AG04450 (cell line): ENCODE results near the gene C1GALT1. TPM values are rescaled to one million over a fixed set of nuclear protein-coding genes. Genes with fewer than 3 reads are reported as not detected.
"Not testable (repeated sequence)": the region's sequence is repeated elsewhere in the genome, so short reads cannot be mapped to it uniquely, and the experiment has no call there.

Source experiments
- CTCF ChIA-PET: fragments of 300-600, 350-600 bp; formaldehyde crosslinking; extraction: SDS; loops from one replicate; lab custom pipeline; 2022; ENCODE audit warnings: antibody characterized with exemption, inconsistent platforms; lab: Charles Lee
- POLR2A ChIA-PET: fragments of 350-600 bp; formaldehyde crosslinking; extraction: SDS; loops from one replicate; lab custom pipeline; 2021; ENCODE audit warnings: antibody characterized with exemption, inconsistent platforms; lab: Yijun Ruan, JAX
- DNase-seq: peaks from one replicate; pipeline ENCODE4 v3.0.0-alpha.2; 2011; ENCODE audit warnings: low read depth, low spot score
- H3K27ac ChIP-seq: one replicate; pipeline ENCODE4 v1.5.1; 2012; ENCODE audit warnings: low read depth, low read length, control low read depth
- H3K27me3 ChIP-seq: one replicate; pipeline ENCODE4 v1.6.0; 2012; ENCODE audit warnings: low read length; ENCODE audit not compliant: control insufficient read depth, insufficient read depth
- H3K4me3 ChIP-seq: 2 replicates; pipeline ENCODE4 v1.5.1; 2011; ENCODE audit warnings: mild to moderate bottlenecking, low read depth, low read length, control low read depth
- H3K9me3 ChIP-seq: 2 replicates; pipeline ENCODE4 v1.5.1; 2012; ENCODE audit warnings: low read length; ENCODE audit not compliant: control insufficient read depth, insufficient read depth
- polyA plus RNA-seq: library from polyadenylated mRNA; depleted of rRNA; stranded (reverse); fragments of >200 nt; gene quantifications from 2 replicates; pipeline ENCODE4 v1.2.3, GENCODE V29; 2011
- TF ChIP-seq, protein P1 (sequence below): IDR thresholded peaks from 2 replicates; pipeline ENCODE4 v1.5.1; 2011; ENCODE audit warnings: low read depth, low read length, control low read depth, inconsistent platforms

The C1GALT1 gene
- polyA plus RNA-seq, 1 experiment = 24.0 TPM

DNA sequence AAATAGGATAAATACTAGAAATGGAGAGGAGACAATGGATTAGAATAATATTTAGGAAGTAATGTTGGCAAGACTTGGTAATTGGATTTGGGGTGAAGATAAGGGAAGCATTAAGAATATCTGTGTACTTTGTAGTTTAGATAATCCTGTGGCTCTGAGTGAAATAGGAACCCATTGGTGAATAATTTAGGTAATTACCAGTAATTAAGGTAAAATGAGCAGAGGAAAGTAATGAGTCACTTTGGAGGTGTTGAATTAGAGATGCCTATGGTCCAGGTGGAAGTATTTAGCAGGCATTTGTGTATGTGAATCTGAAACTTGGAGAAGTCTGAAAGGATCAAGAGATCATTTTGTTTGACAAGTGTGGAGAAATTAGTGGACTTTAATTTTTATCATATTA is 5.7 kb downstream of the C1GALT1 start:
- TF ChIP-seq, protein P1, sequence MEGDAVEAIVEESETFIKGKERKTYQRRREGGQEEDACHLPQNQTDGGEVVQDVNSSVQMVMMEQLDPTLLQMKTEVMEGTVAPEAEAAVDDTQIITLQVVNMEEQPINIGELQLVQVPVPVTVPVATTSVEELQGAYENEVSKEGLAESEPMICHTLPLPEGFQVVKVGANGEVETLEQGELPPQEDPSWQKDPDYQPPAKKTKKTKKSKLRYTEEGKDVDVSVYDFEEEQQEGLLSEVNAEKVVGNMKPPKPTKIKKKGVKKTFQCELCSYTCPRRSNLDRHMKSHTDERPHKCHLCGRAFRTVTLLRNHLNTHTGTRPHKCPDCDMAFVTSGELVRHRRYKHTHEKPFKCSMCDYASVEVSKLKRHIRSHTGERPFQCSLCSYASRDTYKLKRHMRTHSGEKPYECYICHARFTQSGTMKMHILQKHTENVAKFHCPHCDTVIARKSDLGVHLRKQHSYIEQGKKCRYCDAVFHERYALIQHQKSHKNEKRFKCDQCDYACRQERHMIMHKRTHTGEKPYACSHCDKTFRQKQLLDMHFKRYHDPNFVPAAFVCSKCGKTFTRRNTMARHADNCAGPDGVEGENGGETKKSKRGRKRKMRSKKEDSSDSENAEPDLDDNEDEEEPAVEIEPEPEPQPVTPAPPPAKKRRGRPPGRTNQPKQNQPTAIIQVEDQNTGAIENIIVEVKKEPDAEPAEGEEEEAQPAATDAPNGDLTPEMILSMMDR = no peak
- POLR2A ChIA-PET = no interaction called here
- H3K9me3 ChIP-seq = no peaks in the 10 kb centered on the region
- H3K4me3 ChIP-seq = no peak overlapping the region
- no peak for DNase-seq
- H3K27me3 ChIP-seq = no peaks in the 10 kb centered on the region
- no peak overlapping the region for H3K27ac ChIP-seq
- CTCF ChIA-PET = no interaction called here

DNA sequence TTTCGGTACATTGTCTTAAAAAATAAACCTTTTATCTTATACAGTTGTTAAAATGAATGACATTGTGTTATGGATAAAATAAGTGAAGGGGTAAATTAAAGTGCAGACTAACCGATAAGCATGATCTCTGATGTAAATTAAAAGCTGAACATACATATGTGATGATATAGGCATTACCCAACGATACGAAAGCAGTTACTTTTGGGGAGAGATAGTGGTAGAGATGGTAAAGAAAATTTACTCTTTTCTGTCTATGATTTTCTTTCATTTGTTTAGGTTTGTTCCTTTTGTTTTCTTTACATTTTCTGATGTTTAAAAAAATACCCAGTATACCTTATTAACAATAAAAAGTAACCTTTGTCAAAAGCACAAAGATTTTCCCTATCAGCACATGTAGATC is 6.4 kb downstream of the C1GALT1 start:
- CTCF ChIA-PET = no interaction called here
- TF ChIP-seq, protein P1 = no peak
- no peaks in the 10 kb centered on the region for H3K27me3 ChIP-seq
- H3K4me3 ChIP-seq = no peak overlapping the region
- no peak overlapping the region for H3K27ac ChIP-seq
- POLR2A ChIA-PET = no interaction called here
- DNase-seq = no peak
- no peaks in the 10 kb centered on the region for H3K9me3 ChIP-seq

DNA sequence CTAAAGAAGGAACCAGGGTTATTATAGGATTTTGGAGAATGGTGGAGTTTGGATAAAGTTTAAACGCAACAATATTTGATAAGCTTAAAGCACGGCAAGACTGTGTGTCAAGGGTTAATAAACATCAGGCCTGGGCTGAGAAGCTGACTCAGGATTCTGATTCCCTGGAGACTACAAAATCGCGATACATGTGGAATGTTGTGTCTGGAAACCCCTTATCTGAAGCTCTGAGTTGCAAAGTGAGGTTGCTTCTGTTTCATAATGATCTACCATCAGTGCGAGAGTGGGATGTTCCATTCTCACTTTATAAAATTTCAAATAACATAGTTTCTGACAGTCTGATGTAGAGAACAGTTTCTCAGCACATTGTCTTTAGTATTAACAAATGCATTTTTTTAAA is 7.8 kb downstream of the C1GALT1 start:
- no peak for DNase-seq
- TF ChIP-seq, protein P1 = no peak
- no peaks in the 10 kb centered on the region for H3K27me3 ChIP-seq
- no peak overlapping the region for H3K27ac ChIP-seq
- CTCF ChIA-PET = interaction anchor here (1.7 kb wide), 1 partner anchor 8 kb away, joined by 4 read pairs; no protein-coding TSS in a partner anchor
- H3K4me3 ChIP-seq = no peak overlapping the region
- POLR2A ChIA-PET = no interaction called here
- H3K9me3 ChIP-seq = no peaks in the 10 kb centered on the region

DNA sequence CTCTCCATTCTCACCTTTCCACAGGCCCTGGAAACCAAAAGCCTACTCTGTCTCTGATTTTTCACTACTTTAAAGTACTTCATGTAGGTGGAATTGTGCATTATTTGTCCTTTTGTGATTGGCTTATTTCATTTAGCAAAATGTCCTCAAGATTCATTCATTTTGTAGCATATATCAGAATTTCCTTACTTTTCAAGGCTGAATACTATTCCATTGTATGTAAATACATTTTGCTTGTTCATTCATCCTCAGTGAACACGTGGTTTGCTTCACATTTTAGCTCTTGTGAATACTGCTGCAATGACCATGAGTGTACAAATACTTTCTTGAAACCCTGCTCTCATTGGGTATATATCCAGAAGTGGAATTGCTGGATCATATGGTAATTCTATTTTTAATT is 8.8 kb downstream of the C1GALT1 start:
- CTCF ChIA-PET = interaction anchor here (1.7 kb wide), 1 partner anchor 9 kb away, joined by 4 read pairs; no protein-coding TSS in a partner anchor
- POLR2A ChIA-PET = no interaction called here
- Histone ChIP-seq H3K27me3 (no peaks in the 10 kb centered on the region), H3K9me3 (no peaks in the 10 kb centered on the region), H3K4me3 (no peak overlapping the region), H3K27ac (no peak overlapping the region)
- DNase-seq = no peak
- TF ChIP-seq, protein P1 = no peak

DNA sequence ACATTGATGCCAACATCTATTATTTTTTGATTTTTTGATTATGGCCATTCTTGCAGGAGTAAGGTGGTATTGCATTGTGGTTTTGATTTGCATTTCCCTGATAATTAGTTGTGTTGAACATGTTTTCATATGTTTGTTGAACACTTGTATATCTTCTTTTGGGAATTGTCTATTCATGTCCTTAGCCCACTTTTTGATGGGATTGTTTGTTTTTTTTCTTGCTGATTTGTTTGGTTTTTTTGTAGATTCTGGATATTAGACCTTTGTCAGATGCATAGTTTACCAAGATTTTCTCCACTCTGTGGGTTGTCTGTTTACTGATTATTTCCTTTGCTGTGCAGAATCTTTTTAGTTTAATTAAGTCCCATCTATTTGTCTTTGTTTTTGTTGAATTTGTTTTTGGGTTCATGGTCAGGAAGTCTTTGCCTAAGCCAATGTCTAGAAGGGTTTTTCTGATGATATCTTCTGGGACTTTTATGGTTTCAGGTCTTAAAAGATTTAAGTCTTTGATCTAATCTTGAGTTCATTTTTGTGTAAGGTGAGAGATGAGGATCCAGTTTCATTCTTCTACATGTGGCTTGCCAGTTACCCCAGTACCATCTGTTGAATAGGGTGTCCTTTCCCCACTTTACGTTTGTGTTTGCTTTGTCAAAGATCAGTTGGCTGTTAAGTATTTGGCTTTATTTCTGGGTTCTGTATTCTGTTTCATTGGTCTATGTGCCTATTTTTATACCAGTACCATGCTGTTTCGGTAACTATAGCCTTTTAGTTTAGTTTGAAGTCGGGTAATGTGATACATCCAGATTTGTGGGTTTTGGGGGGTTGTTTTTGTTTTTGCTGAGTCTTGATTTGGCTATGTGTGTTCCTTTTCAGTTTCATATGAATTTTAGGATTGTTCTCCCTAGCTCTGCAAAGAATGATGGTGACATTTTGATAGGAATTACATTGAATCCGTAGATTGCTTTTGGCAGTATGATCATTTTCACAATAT is 10.7 kb downstream of the C1GALT1 start:
- H3K4me3 ChIP-seq, POLR2A ChIA-PET, CTCF ChIA-PET, H3K27ac ChIP-seq, DNase-seq, H3K27me3 ChIP-seq, H3K9me3 ChIP-seq: not testable (repeated sequence)

DNA sequence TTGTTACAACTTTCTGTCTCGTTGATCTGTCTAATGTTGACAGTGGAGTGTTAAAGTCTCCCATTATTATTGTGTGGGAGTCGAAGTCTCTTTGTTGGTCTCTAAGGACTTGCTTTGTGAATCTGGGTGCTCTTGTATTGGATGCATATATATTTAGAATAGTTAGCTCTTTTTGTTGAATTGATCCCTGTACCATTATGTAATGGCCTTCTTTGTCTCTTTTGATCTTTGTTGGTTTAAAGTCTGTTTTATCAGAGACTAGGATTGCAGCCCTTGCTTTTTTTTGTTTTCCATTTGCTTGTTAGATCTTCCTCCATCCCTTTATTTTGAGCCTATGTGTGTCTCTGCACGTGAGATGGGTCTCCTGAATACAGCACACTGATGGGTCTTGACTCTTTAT is 17.2 kb downstream of the C1GALT1 start:
- H3K4me3 ChIP-seq, POLR2A ChIA-PET, CTCF ChIA-PET, H3K27me3 ChIP-seq, H3K9me3 ChIP-seq, H3K27ac ChIP-seq, DNase-seq: not testable (repeated sequence)

DNA sequence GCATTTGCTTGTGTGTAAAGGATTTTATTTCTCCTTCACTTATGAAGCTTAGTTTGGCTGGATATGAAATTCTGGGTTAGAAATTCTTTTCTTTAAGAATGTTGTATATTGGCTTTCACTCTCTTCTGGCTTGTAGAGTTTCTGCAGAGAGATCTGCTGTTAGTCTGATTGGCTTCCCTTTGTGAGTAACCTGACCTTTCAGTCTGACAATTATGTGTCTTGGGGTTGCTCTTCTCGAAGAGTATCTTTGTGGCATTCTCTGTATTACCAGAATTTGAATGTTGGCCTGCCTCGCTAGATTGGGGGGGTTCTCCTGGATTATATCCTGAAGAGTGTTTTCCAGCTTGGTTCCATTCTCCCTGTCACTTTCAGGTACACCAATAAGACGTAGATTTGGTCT is 17.9 kb downstream of the C1GALT1 start:
- CTCF ChIA-PET, H3K4me3 ChIP-seq, H3K27me3 ChIP-seq, DNase-seq, POLR2A ChIA-PET, H3K27ac ChIP-seq, H3K9me3 ChIP-seq: not testable (repeated sequence)
